Stimulated activated CD4-positive, alpha-beta T cell treated with anti-CD3 and anti-CD28 coated beads, Interleukin-2, amount 100 ng/mL, for 4 hours (primary cell): ENCODE results near the gene OARD1.

ENCODE experiments used
- DNase-seq: peaks from one replicate; pipeline ENCODE4 v3.0.0-alpha.2; 2020; ENCODE audit warnings: low read depth

OARD1 gene

GRCh38 chr6:41047745-41048732 is 24.1 kb downstream of the OARD1 start:
- no peak for DNase-seq

GRCh38 chr6:41047306-41047705 is 24.9 kb downstream of the OARD1 start:
- DNase-seq = no peak

DNA sequence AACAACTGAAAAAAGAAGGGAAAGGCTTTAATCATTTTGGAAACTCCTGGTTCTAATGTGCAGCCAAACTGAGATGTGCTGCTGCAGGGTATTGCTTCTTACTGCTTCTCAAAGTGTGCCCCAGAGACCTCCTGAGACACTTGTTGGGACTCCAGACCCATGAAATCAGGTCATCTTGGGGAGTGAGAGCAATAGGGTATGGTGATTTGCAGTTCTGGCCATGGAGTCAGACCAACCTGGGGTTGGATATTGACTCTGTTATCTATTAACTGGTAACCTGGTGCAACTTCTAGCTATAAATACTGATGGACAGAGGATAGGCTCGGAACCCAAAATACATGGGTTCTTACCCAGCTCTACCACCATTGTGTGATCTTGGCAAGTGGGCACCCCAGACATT is 26.1 kb downstream of the OARD1 start:
- no peak for DNase-seq

DNA sequence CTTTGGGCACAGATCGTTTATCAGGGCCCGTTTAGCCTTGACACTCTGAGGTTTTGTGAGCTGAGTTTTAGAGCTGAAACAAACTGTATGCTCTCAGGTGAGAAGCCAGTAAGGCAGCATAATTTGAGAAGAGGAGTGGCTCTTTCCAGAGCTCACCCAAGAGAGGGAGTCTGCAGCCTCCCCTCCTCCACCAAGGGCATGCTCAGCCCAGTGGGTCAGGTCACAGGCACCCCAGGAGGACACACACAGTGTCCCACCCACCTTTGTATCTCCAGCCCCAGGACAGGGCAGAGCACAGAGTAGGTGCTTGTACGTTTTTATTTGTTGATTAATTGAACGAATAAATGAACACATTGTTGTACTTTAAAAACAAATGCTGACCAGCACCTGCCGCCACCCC is 26.5 kb downstream of the OARD1 start:
- no peak for DNase-seq

- DNase-seq = no peak
Observed at GRCh38 chr6:41043151-41043550, 29.0 kb downstream of the OARD1 start.

DNA sequence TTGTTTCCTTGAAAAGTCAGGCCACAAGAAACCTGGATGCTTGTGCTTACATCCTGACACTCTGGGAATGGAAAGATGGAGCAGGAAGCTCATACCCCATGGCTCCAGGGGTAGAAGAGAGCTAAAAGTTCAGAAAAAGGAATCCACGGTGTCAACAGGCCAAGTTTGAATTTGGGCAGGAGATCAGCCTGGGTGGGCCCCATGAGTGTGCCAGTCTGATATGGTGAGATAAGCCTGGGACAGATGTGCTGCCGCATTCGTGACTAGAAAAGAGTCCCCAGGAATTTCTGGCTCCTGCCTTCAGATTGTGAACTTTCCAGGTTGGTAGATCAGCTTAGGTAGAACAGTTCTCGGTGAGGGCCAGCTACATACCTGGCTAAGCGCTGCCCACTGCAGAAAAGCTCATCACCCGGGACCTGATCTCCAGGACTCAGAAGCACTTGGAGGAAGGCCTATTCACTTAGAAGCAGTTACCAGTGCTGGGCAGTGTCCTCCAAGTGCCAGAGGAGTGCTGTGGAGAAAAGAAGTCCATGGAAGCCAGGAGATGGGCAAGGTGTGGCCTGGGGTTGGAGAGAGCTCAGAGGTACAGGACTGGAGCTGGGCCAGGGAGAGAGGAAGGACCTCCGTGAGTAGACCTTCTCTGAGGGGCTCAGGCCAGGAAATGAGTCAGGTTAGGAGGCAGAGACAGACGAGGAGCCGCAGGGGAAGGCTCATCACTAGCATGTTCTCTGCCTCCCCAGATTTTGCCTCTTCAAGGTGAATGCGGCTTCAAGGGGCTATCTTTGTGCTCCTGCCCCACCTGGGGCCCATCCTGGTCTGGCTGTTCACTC is 29.7 kb downstream of the OARD1 start, which contains the start of gene TSPO2:
TSS of gene TSPO2 (plus strand) at position 242 of the 830 bp plus-strand sequence. CDS start at position 761, 519 bp downstream.
- DNase-seq = no peak

DNA sequence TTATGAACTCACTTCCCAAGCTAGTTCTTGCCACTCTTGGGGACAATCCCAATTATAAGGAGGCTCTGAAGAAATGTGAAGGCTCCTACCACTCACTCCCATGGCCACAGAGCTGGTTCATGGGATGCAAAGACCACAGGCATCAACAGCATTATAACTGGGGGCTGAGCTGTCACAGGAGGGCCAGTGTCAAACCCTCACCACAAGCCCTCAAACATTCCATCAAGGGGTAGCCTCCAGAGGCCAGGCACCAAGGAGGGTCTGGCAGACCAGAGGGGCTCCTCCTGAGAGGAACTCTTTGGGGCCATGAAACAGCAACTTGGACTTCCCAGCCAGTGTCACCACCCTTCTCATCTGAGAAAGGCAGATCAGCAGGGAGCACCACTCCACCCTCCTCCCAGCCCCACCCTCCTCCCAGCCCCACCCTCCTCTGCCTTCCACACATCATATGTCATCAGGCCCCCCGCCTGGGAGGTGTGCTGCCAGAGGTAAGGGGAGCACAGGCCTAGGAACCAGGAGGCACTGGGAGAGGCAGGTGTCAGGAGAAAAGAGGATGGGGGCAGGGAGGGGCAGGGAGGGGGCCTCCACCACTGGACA is 31.1 kb downstream of the OARD1 start:
- no peak for DNase-seq

- DNase-seq = no peak
Observed at GRCh38 chr6:41040101-41040939, 31.8 kb downstream of the OARD1 start.

DNA sequence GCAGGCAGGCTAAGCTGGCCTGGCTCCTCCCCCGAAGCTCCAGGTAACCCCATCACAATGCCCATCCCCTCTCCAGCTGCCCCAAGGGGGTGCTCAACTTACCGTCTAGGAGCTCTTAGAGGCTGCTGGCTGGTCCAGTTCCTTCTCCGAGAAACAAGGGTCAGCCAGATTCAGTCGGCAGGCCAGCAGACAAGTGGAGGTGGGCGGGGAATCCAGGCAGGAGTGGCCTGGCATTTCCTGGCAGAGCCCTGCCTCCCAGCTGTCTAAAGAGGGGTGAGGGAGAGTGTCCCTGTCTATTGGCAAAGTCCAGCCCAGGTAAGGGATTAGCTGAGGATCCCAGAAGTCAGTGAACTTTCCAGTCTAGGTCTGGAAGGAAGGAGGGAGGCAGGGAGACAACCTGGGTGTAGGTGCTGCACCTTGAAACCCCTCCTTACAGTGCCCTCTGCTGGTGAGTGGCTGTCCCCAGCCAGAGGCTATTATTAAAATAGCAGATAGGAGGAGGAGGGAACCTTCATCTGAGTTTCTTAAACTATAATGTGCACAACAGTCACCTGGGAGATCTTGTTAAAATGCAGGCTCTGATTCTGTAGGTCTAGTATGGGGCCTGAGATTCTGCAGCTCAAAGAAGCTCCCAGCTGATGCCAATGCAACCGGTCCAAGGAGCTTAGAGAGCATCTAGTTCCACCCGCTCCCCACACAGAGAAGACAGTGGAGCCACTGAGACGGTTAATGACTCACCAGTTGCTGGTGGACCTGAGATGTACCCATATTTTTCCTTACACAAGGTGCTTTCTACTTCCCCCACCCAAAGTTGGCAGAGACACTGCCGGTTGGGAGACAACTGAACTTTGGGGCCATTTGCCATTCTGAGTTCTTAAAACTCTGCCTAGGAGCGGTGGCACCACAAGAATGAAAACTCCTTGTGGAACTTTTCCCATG is 32.8 kb downstream of the OARD1 start, which contains the start of gene UNC5CL:
TSS of gene UNC5CL (minus strand) at position 162 of the 939 bp plus-strand sequence. CDS start 4,147 bp downstream, outside the sequence.
- DNase-seq = peak; percentile 38

DNA sequence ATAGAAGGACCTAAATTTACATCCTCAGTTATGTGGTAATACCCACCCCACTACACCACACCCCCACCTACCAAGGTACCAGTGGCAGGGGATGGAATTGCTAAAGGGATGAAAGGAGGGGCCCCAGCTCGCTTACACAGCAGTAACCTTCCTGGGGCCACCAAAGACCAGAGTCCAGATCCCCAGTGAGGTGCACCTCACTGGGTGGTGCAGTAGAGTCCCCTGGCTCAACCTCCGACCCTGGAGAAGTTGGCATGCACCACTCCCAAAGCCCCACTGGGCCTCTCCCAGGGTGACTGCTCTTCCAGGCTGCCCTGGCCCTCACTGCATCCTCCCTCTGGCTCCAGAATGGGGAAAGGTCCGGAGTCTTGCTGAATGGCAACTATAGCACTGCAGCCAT is 34.0 kb downstream of the OARD1 start:
- DNase-seq = no peak

GRCh38 chr6:41037107-41037900 is 34.9 kb downstream of the OARD1 start:
- DNase-seq = no peak

- DNase-seq = no peak
Observed at GRCh38 chr6:41036601-41037000, 35.6 kb downstream of the OARD1 start.

DNA sequence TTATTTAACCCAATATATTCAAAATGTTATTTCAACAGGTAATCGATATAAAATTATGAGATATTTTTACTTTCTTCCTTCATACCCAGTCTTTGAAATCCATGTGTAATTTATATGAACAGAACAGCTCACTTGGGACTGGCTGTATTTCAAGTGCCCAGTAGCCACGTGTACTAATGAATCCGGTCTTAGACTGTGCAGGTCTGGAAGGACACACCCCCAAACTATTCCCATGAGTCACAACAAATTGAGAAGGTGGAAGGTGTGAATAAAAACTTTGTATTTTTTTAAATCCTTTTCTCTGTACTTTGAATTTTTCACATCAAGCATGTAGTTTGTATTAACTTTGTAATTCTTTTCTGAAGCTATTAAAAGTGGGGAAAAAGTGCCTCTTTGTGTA is 36.0 kb downstream of the OARD1 start:
- no peak for DNase-seq

- DNase-seq = no peak
Observed at GRCh38 chr6:41033776-41034175, 38.4 kb downstream of the OARD1 start.

- DNase-seq = no peak
Observed at GRCh38 chr6:41032830-41033229, 39.3 kb downstream of the OARD1 start.

DNA sequence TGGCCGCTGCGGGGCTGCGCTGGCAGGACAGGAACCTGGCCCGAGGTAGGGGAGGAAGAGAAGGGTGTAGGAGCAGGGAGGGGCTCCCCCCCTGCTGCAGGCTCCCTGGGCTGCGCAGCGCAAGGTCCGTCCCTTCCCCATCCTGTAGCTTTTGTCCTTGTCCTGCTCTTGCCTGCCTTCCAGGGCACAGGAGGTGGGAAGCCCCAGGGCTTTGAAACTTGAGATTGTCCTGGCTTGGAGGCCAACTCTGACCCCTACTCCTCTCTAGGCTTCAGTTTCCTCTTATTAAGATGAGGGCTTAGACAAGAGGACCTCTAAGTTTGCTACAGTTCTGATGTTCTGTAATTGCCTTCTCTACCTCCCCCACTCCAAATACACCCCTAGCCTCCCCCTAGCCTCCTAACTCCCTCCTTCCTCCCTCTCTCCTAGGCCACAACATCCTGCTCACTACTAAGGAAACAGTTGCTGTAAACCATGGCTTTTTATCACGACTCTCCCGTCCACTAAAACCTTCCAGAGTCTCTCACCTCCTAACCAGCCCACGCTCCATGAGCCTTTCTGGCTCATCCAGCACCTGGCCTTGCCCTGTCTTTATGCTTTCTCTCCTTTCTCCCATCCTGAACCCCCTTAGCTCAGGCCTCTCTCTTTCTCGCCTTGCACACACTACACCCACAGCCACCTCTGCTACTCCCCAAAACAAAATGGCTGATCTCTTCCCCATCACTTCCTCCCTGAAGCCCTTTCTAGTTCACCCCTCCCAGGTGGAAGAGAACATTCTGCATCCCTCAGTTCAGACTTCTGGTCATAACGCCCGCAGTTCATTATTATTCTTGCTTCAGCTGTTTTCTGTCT is 43.4 kb downstream of the OARD1 start:
- no peak for DNase-seq

- DNase-seq = peak; percentile 46
Observed at GRCh38 chr6:41027799-41028560, 44.2 kb downstream of the OARD1 start.

DNA sequence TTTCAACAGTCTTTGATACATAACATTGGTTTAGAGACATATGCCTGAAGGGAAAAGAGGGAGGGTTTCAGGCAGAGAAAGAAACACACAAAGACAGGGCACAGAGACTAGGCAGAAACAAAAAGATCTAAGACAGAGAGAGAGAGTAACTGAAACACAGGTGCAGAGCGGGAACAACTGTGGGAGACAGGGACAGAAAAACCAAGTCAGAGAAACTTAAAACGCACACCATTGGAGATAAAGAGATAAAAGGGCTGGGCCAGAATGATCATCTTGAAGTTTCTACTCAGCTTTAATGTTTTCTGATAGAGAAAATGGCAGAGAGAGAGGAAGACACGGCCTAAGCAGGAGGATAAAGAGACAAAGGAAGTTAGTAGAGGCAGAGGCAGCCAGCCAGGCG is 44.9 kb downstream of the OARD1 start:
- DNase-seq = no peak
